Tibial nerve (tissue), 4 donors: ENCODE measurements around the gene HOGA1. TPM values are rescaled to one million over a fixed set of nuclear protein-coding genes. Genes with fewer than 3 reads are reported as not detected.
A peak's percentile ranks its signal among the peaks of the same experiment; 100 is the strongest.

Experiments
- DNase-seq, 2 donors: peaks; one replicate each; pipeline ENCODE4 v3.0.0-alpha.2; 2019; ENCODE audit warnings: low spot score in 2 of 2
- H3K27ac ChIP-seq, 4 donors: fragments of 200-600 bp; sonication (generic) in 3 of 4; one replicate each; pipeline ENCODE4 v1.5.1; 2017 to 2019; ENCODE audit warnings: mild to moderate bottlenecking in 1 of 4
- H3K27me3 ChIP-seq, 2 donors: fragments of 200-600 bp; sonication (generic) in 1 of 2; one replicate each; pipeline versions ENCODE4 v1.5.1 to v1.6.0; 2017 to 2019
- H3K36me3 ChIP-seq, 3 donors: fragments of 200-600 bp; sonication (generic); one replicate each; pipeline ENCODE4 v1.5.1; 2018 to 2019
- H3K4me1 ChIP-seq, 4 donors: fragments of 200-600 bp; sonication (generic) in 3 of 4; one replicate each; pipeline ENCODE4 v1.5.1; 2017 to 2019
- H3K4me3 ChIP-seq, 4 donors: fragments of 200-600 bp; sonication (generic) in 3 of 4; one replicate each; pipeline ENCODE4 v1.5.1; 2017 to 2019; ENCODE audit warnings: mild to moderate bottlenecking in 1 of 4, moderate library complexity in 1 of 4
- H3K9me3 ChIP-seq, 4 donors: fragments of 200-600 bp; sonication (generic) in 3 of 4; one replicate each; pipeline ENCODE4 v1.5.1; 2017 to 2019
- CTCF ChIP-seq, 5 experiments: fragments of 200-600 bp in 3 of 5; fragments of 450-650 bp in 2 of 5; sonication (generic) in 3 of 5; IDR thresholded peaks; one replicate each; pipeline ENCODE4 v1.5.1; 2016 to 2019; ENCODE audit warnings: antibody characterized with exemption in 5 of 5, mild to moderate bottlenecking in 3 of 5, moderate library complexity in 2 of 5
- EP300 ChIP-seq, 2 donors: sonication (generic); formaldehyde crosslinking; IDR thresholded peaks; one replicate each; pipeline ENCODE4 v1.6.1; 2017; ENCODE audit warnings: antibody characterized with exemption in 2 of 2, mild to moderate bottlenecking in 1 of 2
- POLR2A ChIP-seq, 2 donors: fragments of 450-650 bp; IDR thresholded peaks; one replicate each; pipeline ENCODE4 v1.6.1; 2017; ENCODE audit warnings: antibody characterized with exemption in 2 of 2, mild to moderate bottlenecking in 2 of 2, moderate library complexity in 2 of 2
- WGBS, 2 donors: methylation state at CpG; one replicate each; pipeline ENCODE4 v1.1.5; 2018; 5-methylcytosine and 5-hydroxymethylcytosine counted together
- total RNA-seq, 4 donors: library from RNA; depleted of rRNA; stranded (reverse); fragments of >200 nt; gene quantifications; one replicate each; pipeline ENCODE4 v1.1.0, GENCODE V29; 2016

The HOGA1 gene
- total RNA-seq, 4 donors from 2014 or later, result 3.6 to 31.6 (median 25.3) TPM

GRCh38 chr10:97538839-97539238 lies 45.4 kb upstream of the HOGA1 start:
- Histone ChIP-seq H3K27ac (peak overlapping the region in 2 of 4 donors; percentile 82 to 94), H3K4me3 (no peak overlapping the region), H3K27me3 (no peaks in the 10 kb centered on the region), H3K36me3 (no peaks in the 10 kb centered on the region), H3K4me1 (peaks cover 3 to 56% (median 30%) of the 10 kb centered on the region in 4 donors), H3K9me3 (no peaks in the 10 kb centered on the region)
- WGBS, 2 donors, result 89% methylated on average over 4 of the region's 4 CpGs
- no peak for TF ChIP-seq POLR2A (IDR thresholded peaks at IDR 0.05)
- TF ChIP-seq CTCF (IDR thresholded peaks at IDR 0.05), result no peak
- TF ChIP-seq EP300 (IDR thresholded peaks at IDR 0.05), result no peak
- DNase-seq, result no peak

- Histone ChIP-seq H3K4me3 (no peak overlapping the region), H3K27ac (peak overlapping the region in 2 of 4 donors; percentile 82 to 94), H3K36me3 (no peaks in the 10 kb centered on the region), H3K9me3 (no peaks in the 10 kb centered on the region), H3K27me3 (no peaks in the 10 kb centered on the region), H3K4me1 (peaks cover 3 to 61% (median 33%) of the 10 kb centered on the region in 4 donors)
- TF ChIP-seq EP300 (IDR thresholded peaks at IDR 0.05), result peak in 1 of 2 donors; percentile 18
- peak in 1 of 5 experiments; percentile 13 for TF ChIP-seq CTCF (IDR thresholded peaks at IDR 0.05)
- TF ChIP-seq POLR2A (IDR thresholded peaks at IDR 0.05), result no peak
- DNase-seq, result no peak
- 40 to 43% methylated on average over 6 of the region's 6 CpGs for WGBS, 2 donors
Measured at GRCh38 chr10:97539523-97540200, 44.5 kb upstream of the HOGA1 start.

- 75 to 84% methylated on average over 12 to 14 of the region's 14 CpGs for WGBS, 2 donors
- no peak for DNase-seq
- H3K4me1 ChIP-seq, result peaks cover 3 to 61% (median 33%) of the 10 kb centered on the region in 4 donors
- no peak overlapping the region for H3K4me3 ChIP-seq
- no peaks in the 10 kb centered on the region for H3K9me3 ChIP-seq
- no peak for TF ChIP-seq POLR2A (IDR thresholded peaks at IDR 0.05)
- no peak for TF ChIP-seq EP300 (IDR thresholded peaks at IDR 0.05)
- H3K36me3 ChIP-seq, result no peaks in the 10 kb centered on the region
- H3K27ac ChIP-seq, result peak overlapping the region in 3 of 4 donors; percentile 20 to 94 (median 82)
- H3K27me3 ChIP-seq, result no peaks in the 10 kb centered on the region
Measured at GRCh38 chr10:97540669-97541500, 43.3 kb upstream of the HOGA1 start.

- no peaks in the 10 kb centered on the region for H3K27me3 ChIP-seq
- WGBS, 2 donors, result 58 to 64% methylated on average over 5 to 8 of the region's 9 CpGs
- no peak overlapping the region for H3K4me3 ChIP-seq
- no peaks in the 10 kb centered on the region for H3K9me3 ChIP-seq
- no peak for TF ChIP-seq POLR2A (IDR thresholded peaks at IDR 0.05)
- TF ChIP-seq EP300 (IDR thresholded peaks at IDR 0.05), result peak in 1 of 2 donors; percentile 71
- no peak for TF ChIP-seq CTCF (IDR thresholded peaks at IDR 0.05)
- peak overlapping the region; percentile 32 to 94 (median 62) for H3K27ac ChIP-seq
- H3K36me3 ChIP-seq, result no peaks in the 10 kb centered on the region
- peaks cover 3 to 67% (median 33%) of the 10 kb centered on the region in 4 donors for H3K4me1 ChIP-seq
- peak; percentile 25 to 69 for DNase-seq
Measured at GRCh38 chr10:97542169-97543024, 41.8 kb upstream of the HOGA1 start.

GRCh38 chr10:97543025-97543546 lies 41.1 kb upstream of the HOGA1 start:
- WGBS, 2 donors, result 25 to 34% methylated on average over 10 of the region's 10 CpGs
- H3K27me3 ChIP-seq, result no peaks in the 10 kb centered on the region
- no peak for TF ChIP-seq POLR2A (IDR thresholded peaks at IDR 0.05)
- peak in 1 of 2 donors; percentile 73 for TF ChIP-seq EP300 (IDR thresholded peaks at IDR 0.05)
- no peak for TF ChIP-seq CTCF (IDR thresholded peaks at IDR 0.05)
- no peaks in the 10 kb centered on the region for H3K9me3 ChIP-seq
- peak; percentile 65 to 76 for DNase-seq
- H3K4me3 ChIP-seq, result no peak overlapping the region
- H3K36me3 ChIP-seq, result no peaks in the 10 kb centered on the region
- peak overlapping the region; percentile 32 to 94 (median 62) for H3K27ac ChIP-seq
- peaks cover 3 to 74% (median 33%) of the 10 kb centered on the region in 4 donors for H3K4me1 ChIP-seq
